Fibroblast of mammary gland (primary cell): ENCODE results near the gene RTKN2.

Experiments used
- DNase-seq: peaks from one replicate; pipeline ENCODE4 v3.0.0-alpha.2; 2010; ENCODE audit warnings: low read depth
- H3K4me3 ChIP-seq: 2 replicates; pipeline ENCODE4 v1.5.1; 2011; ENCODE audit warnings: low read depth, mild to moderate bottlenecking, low read length, moderate library complexity; ENCODE audit not compliant: control insufficient read depth
- TF ChIP-seq, protein P1 (sequence below): conservative IDR thresholded peaks from 2 replicates; pipeline ENCODE4 v1.5.1; 2011; ENCODE audit warnings: low read depth, low read length, inconsistent platforms; ENCODE audit not compliant: control insufficient read depth, insufficient read depth

Gene RTKN2

DNA sequence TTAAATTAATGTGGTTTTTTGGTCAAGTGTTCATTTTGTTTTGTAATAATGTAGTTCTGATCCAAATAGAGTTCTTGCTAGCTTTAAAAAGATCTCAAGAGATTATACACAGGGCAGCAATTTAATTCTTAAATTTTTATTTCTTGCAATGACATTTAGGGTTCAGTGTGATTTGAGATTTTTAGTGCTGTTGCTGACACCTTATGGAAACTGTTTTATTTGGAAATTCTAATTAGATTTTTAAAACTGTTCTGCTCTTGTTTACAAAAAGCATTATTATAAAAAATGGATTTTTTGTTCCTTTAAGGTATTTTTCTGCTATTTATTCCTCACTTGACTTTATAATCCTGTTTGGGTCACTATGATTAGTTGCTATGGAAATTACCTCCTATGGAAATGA, 72.1 kb downstream of the RTKN2 start:
- DNase-seq = no peak
- no peak overlapping the region for H3K4me3 ChIP-seq
- TF ChIP-seq, protein P1, sequence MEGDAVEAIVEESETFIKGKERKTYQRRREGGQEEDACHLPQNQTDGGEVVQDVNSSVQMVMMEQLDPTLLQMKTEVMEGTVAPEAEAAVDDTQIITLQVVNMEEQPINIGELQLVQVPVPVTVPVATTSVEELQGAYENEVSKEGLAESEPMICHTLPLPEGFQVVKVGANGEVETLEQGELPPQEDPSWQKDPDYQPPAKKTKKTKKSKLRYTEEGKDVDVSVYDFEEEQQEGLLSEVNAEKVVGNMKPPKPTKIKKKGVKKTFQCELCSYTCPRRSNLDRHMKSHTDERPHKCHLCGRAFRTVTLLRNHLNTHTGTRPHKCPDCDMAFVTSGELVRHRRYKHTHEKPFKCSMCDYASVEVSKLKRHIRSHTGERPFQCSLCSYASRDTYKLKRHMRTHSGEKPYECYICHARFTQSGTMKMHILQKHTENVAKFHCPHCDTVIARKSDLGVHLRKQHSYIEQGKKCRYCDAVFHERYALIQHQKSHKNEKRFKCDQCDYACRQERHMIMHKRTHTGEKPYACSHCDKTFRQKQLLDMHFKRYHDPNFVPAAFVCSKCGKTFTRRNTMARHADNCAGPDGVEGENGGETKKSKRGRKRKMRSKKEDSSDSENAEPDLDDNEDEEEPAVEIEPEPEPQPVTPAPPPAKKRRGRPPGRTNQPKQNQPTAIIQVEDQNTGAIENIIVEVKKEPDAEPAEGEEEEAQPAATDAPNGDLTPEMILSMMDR = no peak

DNA sequence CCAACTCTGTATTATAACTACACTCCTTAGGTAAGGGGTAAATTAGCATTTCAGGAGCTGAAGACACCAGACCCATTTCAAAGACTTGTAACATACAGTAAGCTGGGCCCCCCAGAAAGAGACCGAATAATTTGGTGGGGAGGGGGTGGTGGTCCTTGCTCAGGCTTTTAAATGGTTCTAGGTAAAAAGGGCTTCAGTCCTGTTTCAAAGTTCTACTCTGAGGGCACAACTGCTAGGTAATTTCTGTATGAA, 73.0 kb downstream of the RTKN2 start:
- no peak overlapping the region for H3K4me3 ChIP-seq
- TF ChIP-seq, protein P1 = no peak
- no peak for DNase-seq

DNA sequence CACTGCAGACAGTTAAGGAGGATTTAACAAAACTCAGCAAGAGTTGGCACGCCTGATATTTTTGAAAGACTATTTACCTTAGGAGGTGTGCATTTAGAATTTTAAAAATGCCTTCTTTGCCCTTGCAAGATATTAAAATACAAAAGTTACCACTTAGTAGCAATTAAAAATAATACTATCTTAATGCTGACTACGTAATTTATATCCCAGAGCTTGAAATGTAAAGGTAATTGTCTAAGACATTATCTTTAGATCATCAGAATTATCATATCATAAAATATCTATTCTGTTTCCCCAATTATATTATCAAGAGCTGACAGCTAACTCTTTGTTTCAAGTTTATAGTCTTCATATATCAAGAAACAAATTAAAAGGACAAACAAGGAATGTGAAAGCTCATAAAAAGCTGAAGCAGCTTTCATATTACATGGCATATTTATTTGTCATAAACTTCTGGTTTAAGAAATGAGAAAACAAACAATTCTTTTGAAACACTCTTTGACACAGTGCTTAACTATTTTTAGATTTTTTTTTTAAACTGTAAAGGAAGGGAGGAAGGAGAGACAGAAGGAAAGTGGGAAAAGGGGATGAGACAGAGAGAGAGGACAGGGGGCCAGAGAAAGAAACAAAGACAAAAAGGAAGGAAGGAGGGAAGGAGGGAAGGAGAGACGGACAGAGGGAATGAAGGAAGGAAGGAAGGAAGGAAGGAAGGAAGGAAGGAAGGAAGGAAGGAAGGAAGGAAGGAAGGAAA, 73.5 kb downstream of the RTKN2 start:
- TF ChIP-seq, protein P1 = no peak
- DNase-seq = no peak
- H3K4me3 ChIP-seq = no peak overlapping the region

DNA sequence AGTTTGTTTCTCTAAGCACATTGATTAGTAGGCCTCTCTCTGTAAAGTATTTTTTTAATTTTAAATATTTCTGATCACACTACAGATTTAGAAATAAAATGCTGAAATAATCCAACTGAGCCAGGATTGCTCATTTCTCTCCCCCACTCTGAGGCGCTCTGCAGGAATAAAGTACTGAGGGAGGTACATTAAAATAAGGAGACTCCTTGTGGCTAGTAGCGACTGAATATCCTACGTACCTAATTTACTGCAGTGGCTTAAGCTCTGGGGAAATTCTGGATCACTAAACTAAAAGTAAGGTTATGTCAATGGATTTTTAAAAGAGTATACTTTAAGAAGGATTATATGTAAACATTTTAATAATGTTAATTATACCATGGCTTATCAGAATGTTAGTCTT, 75.2 kb downstream of the RTKN2 start:
- no peak for DNase-seq
- H3K4me3 ChIP-seq = no peak overlapping the region
- TF ChIP-seq, protein P1 = no peak

DNA sequence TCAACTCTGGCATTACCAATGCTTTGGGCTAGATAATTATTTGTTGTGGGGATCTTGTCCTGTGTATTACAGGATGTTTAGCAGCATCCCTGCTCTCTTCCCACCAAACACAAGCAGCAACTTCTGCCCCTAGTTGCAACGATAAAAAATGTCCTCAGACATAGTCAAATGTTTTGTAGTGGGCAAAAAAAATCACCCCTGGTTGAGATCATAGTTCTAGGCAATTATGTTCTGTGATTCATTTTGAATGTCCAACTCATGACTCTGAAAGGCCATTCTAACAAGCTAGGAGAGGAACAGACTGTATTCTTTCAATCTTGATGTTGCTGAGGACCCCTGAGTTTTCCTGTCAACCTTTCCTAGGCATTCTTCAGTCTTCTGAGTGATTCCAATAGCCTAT, 79.5 kb downstream of the RTKN2 start:
- DNase-seq = peak; percentile 27
- H3K4me3 ChIP-seq = no peak overlapping the region
- TF ChIP-seq, protein P1 = no peak

DNA sequence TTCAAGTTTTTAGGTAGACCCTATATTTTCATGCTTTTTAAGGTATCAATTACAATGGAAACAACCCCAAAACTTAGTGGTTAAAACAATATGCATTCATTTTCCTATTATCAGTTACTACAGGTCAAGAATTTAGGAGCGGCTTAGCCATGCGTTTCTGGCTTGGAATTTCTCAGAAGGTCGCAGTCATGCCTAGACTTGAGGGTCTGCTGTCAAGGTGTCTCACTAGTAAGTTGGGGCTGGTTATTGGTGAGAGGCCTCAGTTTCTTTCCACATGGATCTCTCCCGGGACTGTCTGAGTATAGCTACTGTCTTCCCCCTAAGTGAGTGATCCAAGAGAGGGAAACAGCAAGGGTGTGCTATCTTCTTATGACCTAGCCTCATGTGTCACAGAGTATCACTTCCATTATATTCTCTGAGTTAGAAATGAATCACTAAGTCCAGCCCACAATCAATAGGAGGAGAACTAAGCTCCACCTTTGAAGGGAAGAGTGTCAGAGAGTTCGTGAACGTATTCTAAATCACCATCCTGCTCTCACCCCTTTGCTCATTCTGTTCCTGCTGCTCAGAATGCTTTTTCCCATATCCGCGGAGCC, 80.5 kb downstream of the RTKN2 start:
- DNase-seq = no peak
- TF ChIP-seq, protein P1 = no peak

More for the DNA sequence above, 80.5 kb downstream of the RTKN2 start:
- no peak overlapping the region for H3K4me3 ChIP-seq
